SJCRH30 (cell line): ENCODE measurements around the gene HSBP1L1. TPM values are rescaled to one million over a fixed set of nuclear protein-coding genes. Genes with fewer than 3 reads are reported as not detected.
A peak's percentile ranks its signal among the peaks of the same experiment; 100 is the strongest.
"Not testable (repeated sequence)": the region's sequence is repeated elsewhere in the genome, so short reads cannot be mapped to it uniquely, and the experiment has no call there.

ENCODE experiments used
- DNase-seq, 2 experiments: peaks; one replicate each; pipeline ENCODE4 v3.0.0-alpha.2; 2015 to 2020
- H3K27ac ChIP-seq: fragments of 250-450 bp; sonication (Bioruptor Pico); 2 replicates; pipeline ENCODE4 v1.5.1; 2020; ENCODE audit warnings: mild to moderate bottlenecking, moderate library complexity
- H3K27me3 ChIP-seq: fragments of 250-450 bp; sonication (Bioruptor Pico); 2 replicates; pipeline ENCODE4 v1.5.1; 2020; ENCODE audit warnings: mild to moderate bottlenecking, moderate library complexity
- H3K36me3 ChIP-seq: fragments of 250-450 bp; sonication (Bioruptor Pico); 2 replicates; pipeline ENCODE4 v1.5.1; 2020; ENCODE audit warnings: mild to moderate bottlenecking, moderate library complexity
- H3K4me1 ChIP-seq: fragments of 250-450 bp; sonication (Bioruptor Pico); 2 replicates; pipeline ENCODE4 v1.5.1; 2020; ENCODE audit warnings: mild to moderate bottlenecking, moderate library complexity
- H3K4me3 ChIP-seq: fragments of 250-450 bp; sonication (Bioruptor Pico); 2 replicates; pipeline ENCODE4 v1.5.1; 2020; ENCODE audit warnings: mild to moderate bottlenecking, moderate library complexity
- H3K9me3 ChIP-seq: fragments of 250-450 bp; sonication (Bioruptor Pico); replicated peaks from 2 replicates; pipeline ENCODE4 v1.5.1; 2020; ENCODE audit warnings: mild to moderate bottlenecking, moderate library complexity
- total RNA-seq: library from RNA; depleted of rRNA; stranded (reverse); fragments of >200 nt; shearing (Covaris generic); gene quantifications from 2 replicates; pipeline ENCODE4 v1.2.3, GENCODE V29; 2014

Gene HSBP1L1
- total RNA-seq, 1 experiment from 2014 or later, result not detected

DNA sequence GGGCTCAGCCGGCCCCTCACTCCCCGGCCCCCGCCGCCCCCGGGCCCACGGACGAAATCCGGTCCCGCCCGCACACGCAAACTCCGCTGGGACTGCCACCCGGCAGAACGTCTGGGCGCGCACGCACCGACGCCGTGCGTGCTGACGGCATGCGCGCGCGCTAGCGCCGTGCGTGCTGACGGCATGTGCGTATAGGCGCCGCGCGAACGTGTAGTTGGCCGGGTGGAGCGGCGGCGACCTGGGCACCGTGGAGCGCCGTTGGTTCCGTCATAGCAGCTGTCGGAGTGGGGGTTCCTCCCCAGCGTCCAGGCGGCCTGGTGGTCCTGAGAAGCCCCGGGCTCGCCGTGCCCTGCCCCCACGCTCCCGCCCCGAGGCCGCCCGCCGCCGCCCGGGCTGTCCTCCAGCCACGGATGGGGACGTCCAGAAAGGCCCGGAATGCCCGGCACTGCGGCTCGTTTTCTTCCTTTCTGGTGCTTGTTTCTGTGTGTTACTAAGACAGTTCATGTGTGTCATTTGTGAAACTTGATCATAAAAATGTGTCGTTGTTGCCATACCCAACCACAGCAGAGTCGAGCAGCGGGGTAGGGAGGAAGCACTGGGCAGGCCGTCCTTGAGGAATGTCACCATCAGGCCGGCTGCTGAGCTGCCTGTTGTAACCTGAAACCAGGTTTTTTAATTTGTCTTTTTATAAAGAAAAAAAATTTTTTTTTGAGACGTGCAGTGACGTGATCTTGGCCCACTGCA lies 24.2 kb downstream of the HSBP1L1 start, which contains the start of gene TXNL4A:
TSS of gene TXNL4A (minus strand) at position 113 of the 744 bp plus-strand sequence. CDS start 171 bp downstream, outside the sequence.
- H3K27me3 ChIP-seq, result no peaks in the 10 kb centered on the region
- no peaks in the 10 kb centered on the region for H3K9me3 ChIP-seq
- H3K36me3 ChIP-seq, result no peaks in the 10 kb centered on the region; the same call in 1 of the 2 replicates
- H3K4me1 ChIP-seq, result no peaks in the 10 kb centered on the region
- DNase-seq, result peak; percentile 69 to 76
- H3K27ac ChIP-seq, result peak within 1 kb of the TSS; percentile 90
- peak within 1 kb of the TSS; percentile 79 for H3K4me3 ChIP-seq

DNA sequence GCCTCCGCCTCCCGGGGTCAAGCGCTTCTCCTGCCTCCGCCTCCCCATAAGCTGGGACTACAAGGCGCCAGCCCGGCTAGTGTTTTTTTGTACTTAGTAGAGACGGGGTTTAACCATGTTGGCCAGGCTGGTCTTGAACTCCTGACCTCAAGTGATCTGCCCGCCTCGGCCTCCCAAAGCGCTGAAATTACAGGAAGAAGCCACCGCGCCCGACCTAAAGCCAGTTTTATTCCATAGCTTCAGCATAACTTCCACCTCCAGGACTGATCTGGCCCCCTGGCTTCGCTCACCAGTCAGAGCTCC lies 24.7 kb downstream of the HSBP1L1 start:
- Histone ChIP-seq H3K27ac (peak overlapping the region; percentile 90), H3K36me3 (no peaks in the 10 kb centered on the region; the same call in 1 of the 2 replicates), H3K9me3 (no peaks in the 10 kb centered on the region), H3K4me3 (peak overlapping the region; percentile 79), H3K27me3 (no peaks in the 10 kb centered on the region), H3K4me1 (no peaks in the 10 kb centered on the region)
- no peak for DNase-seq

DNA sequence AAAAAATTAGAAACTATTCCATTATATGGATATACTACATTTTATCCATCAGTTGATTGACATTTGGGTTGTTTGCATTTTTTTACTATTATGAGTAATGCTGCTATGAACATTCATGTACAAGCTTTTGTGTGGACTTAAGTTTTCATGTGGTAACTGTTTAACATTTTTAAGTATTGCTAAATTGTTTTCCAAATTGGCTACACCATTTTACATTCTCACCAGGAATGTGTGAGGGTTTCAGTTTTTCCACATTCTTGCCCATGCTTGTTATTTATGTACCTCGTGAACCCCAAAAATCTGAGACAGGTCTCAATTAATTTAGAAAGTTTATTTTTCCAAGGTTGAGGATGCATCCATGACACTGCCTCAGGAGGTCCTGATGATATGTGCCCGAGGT lies 27.1 kb downstream of the HSBP1L1 start:
- no peaks in the 10 kb centered on the region for H3K4me1 ChIP-seq
- H3K9me3 ChIP-seq, result no peaks in the 10 kb centered on the region
- no peak overlapping the region for H3K27ac ChIP-seq
- H3K27me3 ChIP-seq, result no peaks in the 10 kb centered on the region
- H3K4me3 ChIP-seq, result no peak overlapping the region
- no peak for DNase-seq
- H3K36me3 ChIP-seq, result no peaks in the 10 kb centered on the region; the same call in 1 of the 2 replicates

DNA sequence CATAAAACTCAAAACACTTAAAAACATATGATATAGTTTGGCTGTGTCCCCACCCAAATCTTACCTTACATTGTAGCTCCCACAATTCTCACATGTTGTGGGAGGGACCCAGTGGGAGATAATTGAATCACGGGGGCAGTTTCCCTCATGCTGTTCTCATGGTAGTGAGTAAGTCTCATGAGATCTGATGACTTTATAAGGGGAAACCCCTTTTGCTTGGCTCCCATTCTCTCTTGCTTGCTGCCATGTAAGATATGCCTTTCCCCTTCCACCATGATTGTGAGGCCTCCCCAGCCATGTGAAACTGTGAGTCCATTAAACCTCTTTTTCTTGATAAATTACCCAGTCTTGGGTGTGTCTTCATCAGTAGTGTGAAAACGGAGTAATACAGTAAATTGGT lies 35.3 kb downstream of the HSBP1L1 start:
- not testable (repeated sequence) for H3K36me3 ChIP-seq, H3K27me3 ChIP-seq, H3K27ac ChIP-seq, DNase-seq, H3K9me3 ChIP-seq, H3K4me1 ChIP-seq, H3K4me3 ChIP-seq

DNA sequence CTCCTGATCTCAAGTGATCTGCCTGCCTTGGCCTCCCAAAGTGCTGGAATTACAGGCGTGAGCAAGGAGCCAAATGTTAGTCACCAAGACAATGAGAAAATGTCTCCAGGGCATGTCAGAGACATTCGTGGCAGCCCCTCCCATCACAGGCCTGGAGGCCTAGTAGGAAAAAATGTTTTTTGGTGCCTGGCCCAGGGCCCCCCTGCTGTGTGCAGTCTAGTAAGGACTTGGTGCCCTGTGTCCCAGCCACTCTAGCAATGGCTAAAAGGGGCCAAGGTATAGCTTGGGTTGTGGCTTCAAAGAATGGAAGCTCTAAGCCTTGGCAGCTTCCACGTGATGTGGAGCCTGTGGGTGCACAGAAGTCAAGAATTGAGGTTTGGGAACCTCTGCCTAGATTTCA lies 36.4 kb downstream of the HSBP1L1 start:
- no peaks in the 10 kb centered on the region for H3K9me3 ChIP-seq
- no peak overlapping the region for H3K4me3 ChIP-seq
- no peak overlapping the region for H3K27ac ChIP-seq
- no peak for DNase-seq
- H3K4me1 ChIP-seq, result no peaks in the 10 kb centered on the region
- no peaks in the 10 kb centered on the region for H3K27me3 ChIP-seq
- no peaks in the 10 kb centered on the region for H3K36me3 ChIP-seq

DNA sequence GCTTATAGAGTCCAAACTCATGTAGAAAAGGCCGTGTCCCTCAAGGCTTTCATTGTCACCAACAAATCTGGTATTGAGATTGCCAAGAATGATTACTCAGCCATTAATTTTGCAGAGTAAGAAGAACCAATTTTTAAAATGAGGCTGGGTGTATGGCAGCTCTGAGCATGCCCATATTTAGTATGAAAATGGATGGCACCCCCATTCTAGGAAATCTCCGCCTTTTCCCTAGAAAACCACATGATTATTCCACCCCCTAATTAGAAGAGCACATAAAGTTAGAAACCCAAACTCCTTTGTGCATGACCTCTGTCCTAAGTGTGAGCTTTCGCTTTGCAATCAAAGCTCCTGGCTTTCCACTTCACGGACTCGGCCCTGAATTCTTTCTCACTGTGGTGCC lies 38.0 kb downstream of the HSBP1L1 start:
- no peak for DNase-seq
- Histone ChIP-seq H3K27me3 (no peaks in the 10 kb centered on the region), H3K4me3 (no peak overlapping the region), H3K27ac (no peak overlapping the region), H3K4me1 (no peaks in the 10 kb centered on the region), H3K36me3 (no peaks in the 10 kb centered on the region), H3K9me3 (no peaks in the 10 kb centered on the region)

DNA sequence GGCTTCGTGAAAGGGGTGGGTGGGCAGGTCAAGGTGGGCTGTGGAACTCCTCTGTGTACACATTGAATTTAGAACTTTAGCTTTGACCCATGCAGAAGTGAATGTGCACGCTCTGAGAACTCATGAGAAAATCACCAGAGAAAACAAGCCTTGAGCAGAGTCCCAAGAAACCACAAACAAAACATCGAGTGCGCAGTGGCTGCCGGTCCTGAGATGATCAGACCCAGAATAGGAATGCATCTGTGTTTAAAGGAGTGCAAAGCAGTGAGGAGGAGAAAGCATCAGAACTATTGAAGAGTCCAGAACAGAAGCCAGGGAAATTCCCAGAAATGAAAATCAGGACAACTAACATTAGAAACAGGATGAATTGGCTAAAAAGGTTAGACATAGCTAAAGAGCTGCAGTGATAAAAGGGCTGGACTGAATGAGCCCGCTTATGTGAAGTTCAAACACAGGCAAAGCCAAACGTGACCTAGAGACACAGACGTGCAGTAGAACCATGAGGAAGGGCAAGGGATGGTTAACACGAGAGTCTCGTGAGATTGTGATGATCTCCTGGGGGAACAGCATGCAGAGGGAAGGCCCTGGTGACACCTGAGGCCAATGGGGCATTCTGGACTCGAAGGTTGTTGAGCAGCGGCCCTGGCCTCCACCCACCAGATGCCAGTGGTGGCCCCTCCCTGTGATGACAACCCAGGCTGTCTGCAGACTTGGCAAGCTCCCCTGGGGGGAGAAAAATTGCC lies 40.3 kb downstream of the HSBP1L1 start:
- Histone ChIP-seq H3K4me1 (no peaks in the 10 kb centered on the region), H3K27ac (no peak overlapping the region), H3K27me3 (no peaks in the 10 kb centered on the region), H3K36me3 (no peaks in the 10 kb centered on the region), H3K4me3 (no peak overlapping the region), H3K9me3 (no peaks in the 10 kb centered on the region)
- no peak for DNase-seq

DNA sequence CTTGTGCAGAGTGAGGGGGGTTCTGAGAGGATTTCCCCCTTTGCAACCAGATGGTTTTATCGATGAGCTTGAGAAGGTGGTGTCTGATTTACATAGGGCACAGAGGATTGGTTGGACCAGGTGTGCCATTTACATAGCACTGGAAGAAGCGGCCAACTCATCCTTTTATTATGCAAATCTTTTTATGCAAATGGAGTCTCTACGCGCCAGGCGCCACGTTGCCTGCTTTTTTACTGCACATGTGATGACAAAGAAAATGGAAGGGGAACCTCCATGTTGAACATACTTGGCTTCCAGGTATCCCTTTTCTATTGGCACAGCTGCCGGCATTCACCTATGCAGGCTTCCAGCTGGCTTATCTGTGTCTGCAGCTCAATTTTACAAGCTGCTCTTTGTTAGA lies 42.3 kb downstream of the HSBP1L1 start:
- Histone ChIP-seq H3K9me3 (no peaks in the 10 kb centered on the region), H3K4me3 (no peak overlapping the region), H3K27ac (no peak overlapping the region), H3K4me1 (no peaks in the 10 kb centered on the region), H3K36me3 (no peaks in the 10 kb centered on the region), H3K27me3 (no peaks in the 10 kb centered on the region)
- no peak for DNase-seq

DNA sequence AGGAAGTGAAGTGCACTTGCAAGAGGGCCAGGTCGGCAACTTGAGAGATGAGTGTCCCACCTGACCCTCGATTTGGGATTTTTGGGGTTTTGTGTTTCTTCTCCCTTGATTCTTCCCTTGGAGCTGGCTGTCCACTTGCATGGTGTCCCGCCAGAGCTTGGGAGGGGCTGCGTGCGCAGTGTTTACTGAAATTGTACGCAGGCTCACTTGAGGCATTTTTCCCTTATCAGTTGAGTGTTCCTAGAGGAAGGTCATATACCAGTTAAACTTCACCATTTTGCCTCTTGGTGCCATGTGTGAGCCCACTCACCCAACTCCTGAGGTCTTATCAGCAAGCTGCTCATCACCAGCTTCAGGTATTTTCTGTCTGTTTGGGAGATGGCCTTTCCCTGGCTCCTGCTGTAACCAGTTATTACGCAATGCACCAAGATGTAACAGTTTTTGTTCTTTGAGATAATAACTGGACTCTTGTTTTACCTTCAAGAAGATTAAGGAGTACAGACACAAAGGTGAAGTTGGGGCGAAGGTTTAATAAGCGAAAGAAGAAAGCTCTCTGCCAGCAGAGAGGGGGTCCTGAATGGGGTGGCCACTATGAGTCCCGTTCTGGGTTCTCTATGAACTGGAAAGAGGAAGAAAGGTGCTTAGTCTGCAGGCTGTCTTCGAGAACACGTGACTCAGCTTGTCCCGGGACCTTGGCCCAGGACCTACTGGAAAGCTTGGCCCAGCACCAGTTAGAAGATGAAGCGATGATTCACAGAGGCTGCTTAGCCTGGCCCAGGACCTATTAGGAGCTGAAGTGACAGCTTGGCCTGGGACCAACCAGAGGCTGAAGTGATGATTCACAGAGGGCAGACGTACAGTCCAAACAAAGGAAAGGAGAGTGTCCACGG lies 45.5 kb downstream of the HSBP1L1 start:
- Histone ChIP-seq H3K4me3 (no peak overlapping the region), H3K27me3 (no peaks in the 10 kb centered on the region), H3K36me3 (no peaks in the 10 kb centered on the region), H3K27ac (no peak overlapping the region), H3K4me1 (no peaks in the 10 kb centered on the region), H3K9me3 (no peaks in the 10 kb centered on the region)
- no peak for DNase-seq

DNA sequence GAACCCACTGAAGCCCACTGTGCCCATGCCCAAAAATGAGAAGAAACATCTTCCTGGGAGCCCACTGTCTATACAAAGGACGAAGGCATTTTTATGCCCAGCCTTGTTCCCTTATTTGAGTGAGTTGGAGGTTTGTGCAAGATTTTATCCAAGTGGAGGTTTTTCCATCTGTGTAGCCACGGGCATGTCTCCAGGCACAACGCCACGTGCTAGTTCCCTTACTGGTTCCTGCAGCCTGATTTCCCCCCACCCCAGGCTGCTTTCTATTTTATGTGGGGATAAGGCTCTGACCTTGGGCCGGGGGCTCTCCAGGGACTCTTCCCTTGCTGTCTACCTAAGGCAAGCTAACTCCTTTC lies 46.1 kb downstream of the HSBP1L1 start:
- no peak for DNase-seq
- no peaks in the 10 kb centered on the region for H3K27me3 ChIP-seq
- H3K4me3 ChIP-seq, result no peak overlapping the region
- no peaks in the 10 kb centered on the region for H3K36me3 ChIP-seq
- no peaks in the 10 kb centered on the region for H3K9me3 ChIP-seq
- H3K4me1 ChIP-seq, result no peaks in the 10 kb centered on the region
- H3K27ac ChIP-seq, result no peak overlapping the region

DNA sequence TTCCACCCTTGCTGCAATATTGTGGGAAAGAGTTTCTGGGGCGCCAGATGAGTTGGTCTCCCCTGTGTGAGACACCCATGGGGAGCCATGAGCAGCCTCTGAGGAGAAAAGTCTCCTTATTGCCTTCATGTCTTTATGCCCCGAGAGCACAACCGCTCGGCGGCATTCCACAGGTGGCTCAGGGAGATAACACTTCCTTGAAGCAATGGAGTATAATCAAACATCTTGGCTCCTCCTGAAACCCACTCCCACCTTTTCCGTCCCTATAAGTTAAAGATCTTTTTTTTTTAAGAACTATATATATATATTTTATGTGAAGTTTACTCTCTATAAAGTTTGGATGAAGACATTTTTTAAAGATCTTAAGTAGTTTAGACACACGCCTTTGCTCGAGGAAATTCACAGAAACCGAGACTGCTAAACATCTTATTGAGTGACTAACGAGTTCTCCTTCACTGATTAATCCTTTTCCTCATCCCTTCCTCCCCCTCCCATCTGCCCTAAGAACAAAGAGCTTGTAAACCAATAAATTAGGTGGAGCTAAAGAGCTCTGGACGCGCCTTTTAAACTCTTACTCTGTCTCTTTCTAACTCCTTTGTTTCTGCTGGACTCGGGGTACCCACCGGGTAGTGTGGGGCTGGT lies 47.2 kb downstream of the HSBP1L1 start:
- H3K27ac ChIP-seq, H3K36me3 ChIP-seq, H3K9me3 ChIP-seq, H3K4me1 ChIP-seq, H3K27me3 ChIP-seq, H3K4me3 ChIP-seq, DNase-seq: not testable (repeated sequence)

DNA sequence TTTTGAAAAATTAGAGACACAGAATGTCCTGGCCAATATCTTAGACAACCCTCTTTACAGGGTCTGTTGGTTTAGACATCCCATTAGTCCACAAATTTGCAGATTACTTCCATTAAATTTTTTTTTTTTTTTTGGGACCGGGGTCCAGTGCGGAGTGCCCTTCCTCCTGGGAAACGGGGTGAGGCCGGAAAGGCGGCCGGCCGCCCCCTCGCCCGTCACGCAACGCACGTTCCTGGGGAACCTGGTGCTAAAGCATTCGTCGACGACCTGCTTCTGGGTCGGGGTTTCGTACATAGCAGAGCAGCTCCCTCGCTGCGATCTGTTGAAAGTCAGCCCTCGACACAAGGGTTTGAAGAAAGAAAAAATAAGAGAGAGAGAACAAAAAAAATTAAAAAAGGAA lies 48.3 kb downstream of the HSBP1L1 start:
- Histone ChIP-seq H3K27ac (no peak overlapping the region), H3K27me3 (no peaks in the 10 kb centered on the region), H3K4me3 (no peak overlapping the region), H3K4me1 (no peaks in the 10 kb centered on the region), H3K9me3 (no peaks in the 10 kb centered on the region), H3K36me3 (no peaks in the 10 kb centered on the region)
- DNase-seq, result no peak
